ELR (cell line): Measurements from ENCODE around the gene ICE2.

ENCODE experiments used
- DNase-seq: peaks from one replicate; pipeline ENCODE4 v3.0.0-alpha.2; 2015; ENCODE audit warnings: low read depth

The ICE2 gene

GRCh38 chr15:60478566-60479360 is at the start of gene ICE2:
Gene ICE2, minus strand, starts transcription at chr15:60479142. Its CDS starts 1,165 bp downstream, at chr15:60477977.
- peak; percentile 96 for DNase-seq

GRCh38 chr15:60528530-60528929 is 49.6 kb upstream of the ICE2 start:
- peak; percentile 30 for DNase-seq

GRCh38 chr15:60527456-60527855 is 48.5 kb upstream of the ICE2 start:
- DNase-seq: no peak

- no peak for DNase-seq
These were observed 47.2 kb upstream of the ICE2 start for GRCh38 chr15:60526127-60526616.

- DNase-seq: no peak
These were observed 46.5 kb upstream of the ICE2 start for GRCh38 chr15:60525341-60526039.

- peak; percentile 61 for DNase-seq
These were observed 44.1 kb upstream of the ICE2 start for GRCh38 chr15:60523056-60523455.

- peak; percentile 71 for DNase-seq
These were observed 42.0 kb upstream of the ICE2 start for GRCh38 chr15:60520825-60521368.

GRCh38 chr15:60520013-60520824 is 41.3 kb upstream of the ICE2 start:
- DNase-seq: peak; percentile 46

- peak; percentile 8 for DNase-seq
These were observed 40.3 kb upstream of the ICE2 start for GRCh38 chr15:60519218-60519617.

GRCh38 chr15:60518511-60518910 is 39.6 kb upstream of the ICE2 start:
- no peak for DNase-seq

GRCh38 chr15:60514261-60514881 is 35.4 kb upstream of the ICE2 start:
- no peak for DNase-seq

GRCh38 chr15:60513676-60514075 is 34.7 kb upstream of the ICE2 start:
- DNase-seq: no peak

GRCh38 chr15:60512937-60513336 is 34.0 kb upstream of the ICE2 start:
- no peak for DNase-seq

GRCh38 chr15:60511351-60512031 is 32.5 kb upstream of the ICE2 start:
- DNase-seq: no peak

GRCh38 chr15:60510006-60510405 is 31.1 kb upstream of the ICE2 start:
- DNase-seq: no peak

GRCh38 chr15:60509470-60509869 is 30.5 kb upstream of the ICE2 start:
- DNase-seq: no peak

- DNase-seq: no peak
These were observed 29.5 kb upstream of the ICE2 start for GRCh38 chr15:60508442-60508841.

- peak; percentile 65 for DNase-seq
These were observed 28.9 kb upstream of the ICE2 start for GRCh38 chr15:60507596-60508424.

- no peak for DNase-seq
These were observed 17.9 kb upstream of the ICE2 start for GRCh38 chr15:60496853-60497252.

- DNase-seq: no peak
These were observed 15.2 kb upstream of the ICE2 start for GRCh38 chr15:60494108-60494507.
